ENCODE data around the gene HYAL3. TPM values are rescaled to one million over a fixed set of nuclear protein-coding genes. Genes with fewer than 3 reads are reported as not detected.

The HYAL3 gene
- polyA plus RNA-seq, 1 donor from 2014 or later = 9.1 TPM

DNA sequence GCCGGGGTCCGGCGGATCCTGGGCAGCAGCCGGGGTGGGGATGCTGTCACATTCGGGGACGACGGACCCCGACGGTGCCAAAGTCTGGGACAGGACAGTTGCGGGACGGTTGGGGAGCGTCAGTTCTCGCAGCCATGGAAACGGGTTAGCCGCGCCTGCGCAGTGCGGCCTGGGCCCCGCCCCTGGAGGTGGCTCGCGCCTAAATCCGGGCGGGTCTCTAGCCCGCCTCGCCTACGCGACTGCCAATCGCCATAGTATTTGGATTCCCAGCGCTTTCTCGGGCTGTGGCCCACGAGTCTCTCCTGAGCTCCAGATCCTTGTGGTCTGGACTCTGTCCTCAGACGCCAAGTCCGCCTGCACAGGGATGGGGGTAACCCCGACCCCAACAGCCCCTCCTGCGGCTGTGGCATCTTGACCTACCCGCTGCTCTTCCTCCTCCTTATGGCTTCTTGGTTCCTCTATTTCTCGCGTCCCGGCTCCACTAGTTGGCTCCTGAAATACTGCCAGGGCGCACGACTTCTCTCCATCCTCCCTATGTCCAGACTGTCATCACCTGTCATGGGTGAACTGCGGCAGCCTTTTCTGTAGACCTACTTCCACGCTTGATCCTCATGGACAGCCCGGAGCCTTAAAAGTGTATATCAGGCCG is 46.5 kb upstream of the HYAL3 start, which contains the start of gene ZMYND10:
Gene ZMYND10, minus strand, starts transcription at position 147 of the 649 bp plus-strand sequence. CDS start 153 bp downstream, outside the sequence.
- no peaks in the 10 kb centered on the region for H3K36me3 ChIP-seq (ENCODE audit: insufficient read depth, low read length)
- peaks cover 7% of the 10 kb centered on the region for H3K79me2 ChIP-seq (replicated peaks; ENCODE audit: insufficient read depth, low read length)
- no peak within 1 kb of the TSS for H2AFZ ChIP-seq (ENCODE audit: low read depth, low read length)
- TF ChIP-seq POLR2AphosphoS5 (IDR thresholded peaks at IDR 0.05) (no peak), RAD21 (conservative IDR thresholded peaks at IDR 0.05) (no peak), SMC3 (conservative IDR thresholded peaks at IDR 0.05; ENCODE audit: poor library complexity) (no peak), TAF1 (IDR thresholded peaks at IDR 0.05; ENCODE audit: low read depth) (no peak)
- no peaks in the 10 kb centered on the region for H3K9me3 ChIP-seq (ENCODE audit: low read length)
- H3K9ac ChIP-seq (ENCODE audit: low read length) = peak within 1 kb of the TSS; percentile 5
- H4K20me1 ChIP-seq (ENCODE audit: insufficient read depth) = no peaks in the 10 kb centered on the region
- H3K4me2 ChIP-seq (ENCODE audit: low read length) = no peak within 1 kb of the TSS
- H3K27me3 ChIP-seq (ENCODE audit: insufficient read depth, low read depth, low read length) = peaks cover 31% of the 10 kb centered on the region
- no peaks in the 10 kb centered on the region for H3F3A ChIP-seq (ENCODE audit: insufficient read depth, low read length, poor library complexity, severe bottlenecking)
- peak within 1 kb of the TSS; percentile 54 for H3K4me3 ChIP-seq (ENCODE audit: low read length)
- H3K9me2 ChIP-seq (ENCODE audit: insufficient read depth, low read length) = no peaks in the 10 kb centered on the region
- H3K27ac ChIP-seq (ENCODE audit: low read length) = no peak within 1 kb of the TSS

DNA sequence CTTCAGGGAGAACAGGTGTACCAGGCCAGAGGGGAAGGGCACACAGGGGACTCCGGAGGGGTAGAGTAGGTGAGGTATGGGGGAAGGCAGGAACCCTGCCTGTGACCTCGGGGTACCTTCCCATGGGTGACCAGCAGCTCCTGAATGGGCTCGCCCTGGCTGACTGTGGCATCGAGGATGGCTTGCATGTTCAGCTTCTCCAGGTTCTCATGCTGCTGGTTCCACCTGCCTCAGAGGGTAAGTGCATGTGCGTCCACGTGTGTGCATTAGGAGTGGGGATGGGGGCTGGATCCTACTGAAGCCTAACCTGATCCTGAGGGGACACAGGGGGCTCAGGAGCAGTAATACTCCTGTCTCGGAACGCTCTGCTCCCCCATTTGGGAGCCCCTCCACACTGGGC is 45.8 kb upstream of the HYAL3 start:
- Histone ChIP-seq H3K9me2 (ENCODE audit: insufficient read depth, low read length) (no peaks in the 10 kb centered on the region), H3K36me3 (ENCODE audit: insufficient read depth, low read length) (no peaks in the 10 kb centered on the region), H2AFZ (ENCODE audit: low read depth, low read length) (no peak overlapping the region), H3K4me2 (ENCODE audit: low read length) (no peak overlapping the region), H3K27me3 (ENCODE audit: insufficient read depth, low read depth, low read length) (peaks cover 38% of the 10 kb centered on the region), H3K4me3 (ENCODE audit: low read length) (peak overlapping the region; percentile 54), H3K9me3 (ENCODE audit: low read length) (no peaks in the 10 kb centered on the region), H3K9ac (ENCODE audit: low read length) (peak overlapping the region; percentile 5), H3F3A (ENCODE audit: insufficient read depth, low read length, poor library complexity, severe bottlenecking) (no peaks in the 10 kb centered on the region), H3K79me2 (replicated peaks; ENCODE audit: insufficient read depth, low read length) (peaks cover 6% of the 10 kb centered on the region), H3K27ac (ENCODE audit: low read length) (no peak overlapping the region), H4K20me1 (ENCODE audit: insufficient read depth) (no peaks in the 10 kb centered on the region)
- TF ChIP-seq, protein P1, sequence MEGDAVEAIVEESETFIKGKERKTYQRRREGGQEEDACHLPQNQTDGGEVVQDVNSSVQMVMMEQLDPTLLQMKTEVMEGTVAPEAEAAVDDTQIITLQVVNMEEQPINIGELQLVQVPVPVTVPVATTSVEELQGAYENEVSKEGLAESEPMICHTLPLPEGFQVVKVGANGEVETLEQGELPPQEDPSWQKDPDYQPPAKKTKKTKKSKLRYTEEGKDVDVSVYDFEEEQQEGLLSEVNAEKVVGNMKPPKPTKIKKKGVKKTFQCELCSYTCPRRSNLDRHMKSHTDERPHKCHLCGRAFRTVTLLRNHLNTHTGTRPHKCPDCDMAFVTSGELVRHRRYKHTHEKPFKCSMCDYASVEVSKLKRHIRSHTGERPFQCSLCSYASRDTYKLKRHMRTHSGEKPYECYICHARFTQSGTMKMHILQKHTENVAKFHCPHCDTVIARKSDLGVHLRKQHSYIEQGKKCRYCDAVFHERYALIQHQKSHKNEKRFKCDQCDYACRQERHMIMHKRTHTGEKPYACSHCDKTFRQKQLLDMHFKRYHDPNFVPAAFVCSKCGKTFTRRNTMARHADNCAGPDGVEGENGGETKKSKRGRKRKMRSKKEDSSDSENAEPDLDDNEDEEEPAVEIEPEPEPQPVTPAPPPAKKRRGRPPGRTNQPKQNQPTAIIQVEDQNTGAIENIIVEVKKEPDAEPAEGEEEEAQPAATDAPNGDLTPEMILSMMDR (IDR thresholded peaks at IDR 0.05; ENCODE audit: poor library complexity, severe bottlenecking) = no peak
- TF ChIP-seq MXI1 (conservative IDR thresholded peaks at IDR 0.05; ENCODE audit: poor library complexity, severe bottlenecking) = no peak
- TF ChIP-seq SMC3 (conservative IDR thresholded peaks at IDR 0.05; ENCODE audit: poor library complexity) = no peak
- TF ChIP-seq RAD21 (conservative IDR thresholded peaks at IDR 0.05) = no peak
- no peak for TF ChIP-seq POLR2AphosphoS5 (IDR thresholded peaks at IDR 0.05)
- TF ChIP-seq EZH2 (IDR thresholded peaks at IDR 0.05; ENCODE audit: borderline replicate concordance, insufficient read depth, low read length, poor library complexity, severe bottlenecking) = no peak
- TF ChIP-seq, protein P2, sequence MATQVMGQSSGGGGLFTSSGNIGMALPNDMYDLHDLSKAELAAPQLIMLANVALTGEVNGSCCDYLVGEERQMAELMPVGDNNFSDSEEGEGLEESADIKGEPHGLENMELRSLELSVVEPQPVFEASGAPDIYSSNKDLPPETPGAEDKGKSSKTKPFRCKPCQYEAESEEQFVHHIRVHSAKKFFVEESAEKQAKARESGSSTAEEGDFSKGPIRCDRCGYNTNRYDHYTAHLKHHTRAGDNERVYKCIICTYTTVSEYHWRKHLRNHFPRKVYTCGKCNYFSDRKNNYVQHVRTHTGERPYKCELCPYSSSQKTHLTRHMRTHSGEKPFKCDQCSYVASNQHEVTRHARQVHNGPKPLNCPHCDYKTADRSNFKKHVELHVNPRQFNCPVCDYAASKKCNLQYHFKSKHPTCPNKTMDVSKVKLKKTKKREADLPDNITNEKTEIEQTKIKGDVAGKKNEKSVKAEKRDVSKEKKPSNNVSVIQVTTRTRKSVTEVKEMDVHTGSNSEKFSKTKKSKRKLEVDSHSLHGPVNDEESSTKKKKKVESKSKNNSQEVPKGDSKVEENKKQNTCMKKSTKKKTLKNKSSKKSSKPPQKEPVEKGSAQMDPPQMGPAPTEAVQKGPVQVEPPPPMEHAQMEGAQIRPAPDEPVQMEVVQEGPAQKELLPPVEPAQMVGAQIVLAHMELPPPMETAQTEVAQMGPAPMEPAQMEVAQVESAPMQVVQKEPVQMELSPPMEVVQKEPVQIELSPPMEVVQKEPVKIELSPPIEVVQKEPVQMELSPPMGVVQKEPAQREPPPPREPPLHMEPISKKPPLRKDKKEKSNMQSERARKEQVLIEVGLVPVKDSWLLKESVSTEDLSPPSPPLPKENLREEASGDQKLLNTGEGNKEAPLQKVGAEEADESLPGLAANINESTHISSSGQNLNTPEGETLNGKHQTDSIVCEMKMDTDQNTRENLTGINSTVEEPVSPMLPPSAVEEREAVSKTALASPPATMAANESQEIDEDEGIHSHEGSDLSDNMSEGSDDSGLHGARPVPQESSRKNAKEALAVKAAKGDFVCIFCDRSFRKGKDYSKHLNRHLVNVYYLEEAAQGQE (IDR thresholded peaks at IDR 0.05; ENCODE audit: borderline replicate concordance) = no peak
